MM.1S (cell line): ENCODE results near the gene CREB1.

Source experiments
- DNase-seq: peaks from one replicate; pipeline ENCODE4 v3.0.0-alpha.2; 2015
- H2AFZ ChIP-seq: fragments of 300-600 bp; sonication (generic); 2 replicates; pipeline ENCODE4 v1.6.0; 2016; ENCODE audit warnings: antibody characterized with exemption, low read length
- H3F3A ChIP-seq: fragments of 300-600 bp; sonication (generic); 2 replicates; pipeline ENCODE4 v1.6.1; 2016; ENCODE audit warnings: mild to moderate bottlenecking, antibody characterized with exemption, low read length, moderate library complexity, mixed read lengths; ENCODE audit not compliant: insufficient read depth
- H3K27ac ChIP-seq: fragments of 300-600 bp; sonication (generic); 2 replicates; pipeline ENCODE4 v1.5.1; 2016; ENCODE audit warnings: mild to moderate bottlenecking, low read length
- H3K27me3 ChIP-seq: fragments of 300-600 bp; sonication (generic); replicated peaks from 2 replicates; pipeline ENCODE4 v1.6.0; 2016; ENCODE audit warnings: low read length; ENCODE audit not compliant: insufficient read depth
- H3K36me3 ChIP-seq: fragments of 300-600 bp; sonication (generic); replicated peaks from 2 replicates; pipeline ENCODE4 v1.6.1; 2016; ENCODE audit warnings: mild to moderate bottlenecking, low read length, mixed read lengths; ENCODE audit not compliant: insufficient read depth
- H3K4me1 ChIP-seq: fragments of 300-600 bp; sonication (generic); 2 replicates; pipeline ENCODE4 v1.6.1; 2016; ENCODE audit warnings: low read length, mixed read lengths
- H3K4me2 ChIP-seq: fragments of 300-600 bp; sonication (generic); 2 replicates; pipeline ENCODE4 v1.6.0; 2016; ENCODE audit warnings: low read depth, low read length
- H3K4me3 ChIP-seq: fragments of 300-600 bp; sonication (generic); 2 replicates; pipeline ENCODE4 v1.5.1; 2016; ENCODE audit warnings: low read length, mixed read lengths
- H3K79me2 ChIP-seq: fragments of 300-600 bp; sonication (generic); 2 replicates; pipeline ENCODE4 v1.6.1; 2016; ENCODE audit warnings: mixed run types, low read length, mixed read lengths
- H3K9ac ChIP-seq: fragments of 300-600 bp; sonication (generic); 2 replicates; pipeline ENCODE4 v1.6.1; 2016; ENCODE audit warnings: low read length, mixed read lengths
- H3K9me2 ChIP-seq: fragments of 300-600 bp; sonication (generic); replicated peaks from 2 replicates; pipeline ENCODE4 v1.6.1; 2016; ENCODE audit warnings: mild to moderate bottlenecking, low read length, mixed read lengths; ENCODE audit not compliant: insufficient read depth
- H3K9me3 ChIP-seq: fragments of 300-600 bp; sonication (generic); replicated peaks from 2 replicates; pipeline ENCODE4 v1.6.1; 2016; ENCODE audit warnings: mild to moderate bottlenecking, low read length, mixed read lengths; ENCODE audit not compliant: insufficient read depth
- H4K20me1 ChIP-seq: fragments of 300-600 bp; sonication (generic); 2 replicates; pipeline ENCODE4 v1.6.1; 2016; ENCODE audit warnings: mild to moderate bottlenecking, low read length, moderate library complexity, mixed read lengths; ENCODE audit not compliant: insufficient read depth
- EZH2 ChIP-seq: fragments of 300-600 bp; sonication (generic); optimal IDR thresholded peaks from 2 replicates; pipeline ENCODE3; 2017; ENCODE audit warnings: low read depth, mild to moderate bottlenecking, antibody characterized with exemption, low read length, mixed read lengths
- EZH2phosphoT487 ChIP-seq: fragments of 300-600 bp; sonication (generic); IDR thresholded peaks from 2 replicates; pipeline ENCODE4 v1.6.1; 2018; ENCODE audit warnings: antibody characterized with exemption, low read length
- TF ChIP-seq, protein P1 (sequence below): fragments of 300-600 bp; sonication (generic); IDR thresholded peaks from 2 replicates; pipeline ENCODE4 v1.5.1; 2016; ENCODE audit warnings: antibody characterized with exemption, low read length, mixed read lengths

CREB1 gene

DNA sequence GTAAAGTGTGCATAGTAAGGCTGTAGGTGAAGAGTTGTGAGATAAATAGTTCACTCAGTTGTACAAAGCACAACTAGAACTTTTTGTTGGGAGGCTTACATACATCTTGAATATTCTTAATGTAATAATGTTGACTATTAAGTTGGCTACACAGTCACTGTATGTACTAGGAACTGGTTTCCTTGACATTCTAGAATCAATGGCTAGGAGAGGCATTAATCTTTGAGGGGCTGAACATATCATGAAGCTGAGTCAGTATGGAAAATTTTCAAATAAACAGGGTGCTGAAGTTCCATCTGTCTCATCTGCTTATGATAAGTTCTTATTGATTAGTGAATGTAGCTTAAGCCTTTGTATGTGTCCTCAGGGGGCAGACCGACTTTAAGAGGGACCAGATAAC is 72.0 kb downstream of the CREB1 start:
- H3K4me3 ChIP-seq: no peak overlapping the region
- no peak overlapping the region for H3K9ac ChIP-seq
- no peak overlapping the region for H3K4me2 ChIP-seq
- no peak overlapping the region for H2AFZ ChIP-seq
- no peak overlapping the region for H3K27ac ChIP-seq
- H3K27me3 ChIP-seq: no peaks in the 10 kb centered on the region
- no peaks in the 10 kb centered on the region for H3K4me1 ChIP-seq
- no peaks in the 10 kb centered on the region for H3K9me3 ChIP-seq
- TF ChIP-seq, protein P1, sequence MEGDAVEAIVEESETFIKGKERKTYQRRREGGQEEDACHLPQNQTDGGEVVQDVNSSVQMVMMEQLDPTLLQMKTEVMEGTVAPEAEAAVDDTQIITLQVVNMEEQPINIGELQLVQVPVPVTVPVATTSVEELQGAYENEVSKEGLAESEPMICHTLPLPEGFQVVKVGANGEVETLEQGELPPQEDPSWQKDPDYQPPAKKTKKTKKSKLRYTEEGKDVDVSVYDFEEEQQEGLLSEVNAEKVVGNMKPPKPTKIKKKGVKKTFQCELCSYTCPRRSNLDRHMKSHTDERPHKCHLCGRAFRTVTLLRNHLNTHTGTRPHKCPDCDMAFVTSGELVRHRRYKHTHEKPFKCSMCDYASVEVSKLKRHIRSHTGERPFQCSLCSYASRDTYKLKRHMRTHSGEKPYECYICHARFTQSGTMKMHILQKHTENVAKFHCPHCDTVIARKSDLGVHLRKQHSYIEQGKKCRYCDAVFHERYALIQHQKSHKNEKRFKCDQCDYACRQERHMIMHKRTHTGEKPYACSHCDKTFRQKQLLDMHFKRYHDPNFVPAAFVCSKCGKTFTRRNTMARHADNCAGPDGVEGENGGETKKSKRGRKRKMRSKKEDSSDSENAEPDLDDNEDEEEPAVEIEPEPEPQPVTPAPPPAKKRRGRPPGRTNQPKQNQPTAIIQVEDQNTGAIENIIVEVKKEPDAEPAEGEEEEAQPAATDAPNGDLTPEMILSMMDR: no peak
- no peak for TF ChIP-seq EZH2
- TF ChIP-seq EZH2phosphoT487: no peak
- no peak for DNase-seq
- no peaks in the 10 kb centered on the region for H3F3A ChIP-seq
- no peaks in the 10 kb centered on the region; the same call in 1 of the 2 replicates for H3K36me3 ChIP-seq
- no peaks in the 10 kb centered on the region for H3K9me2 ChIP-seq
- H4K20me1 ChIP-seq: no peaks in the 10 kb centered on the region
- no peaks in the 10 kb centered on the region for H3K79me2 ChIP-seq

DNA sequence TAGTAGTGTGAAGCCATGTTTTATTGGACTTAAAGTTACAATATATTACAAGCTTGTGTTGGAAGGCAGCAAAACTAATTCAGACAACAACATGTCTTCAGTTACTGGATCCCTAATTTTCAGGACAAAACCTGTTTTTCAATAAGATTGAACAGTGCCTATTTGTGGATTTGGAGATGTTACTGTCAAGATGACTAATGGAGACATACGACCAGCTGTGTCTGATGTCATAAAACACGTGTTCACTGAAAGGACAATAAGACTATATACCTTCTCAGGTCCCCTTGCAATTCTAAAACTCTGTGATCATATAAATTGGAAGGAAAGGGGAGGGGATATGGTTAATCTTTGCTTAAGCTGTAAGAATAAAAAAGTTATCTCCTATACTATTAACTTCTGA is 73.7 kb downstream of the CREB1 start:
- no peaks in the 10 kb centered on the region for H3K9me2 ChIP-seq
- no peak overlapping the region for H3K4me2 ChIP-seq
- no peak for TF ChIP-seq EZH2phosphoT487
- TF ChIP-seq, protein P1: no peak
- no peak for TF ChIP-seq EZH2
- DNase-seq: no peak
- no peaks in the 10 kb centered on the region for H3K27me3 ChIP-seq
- H3K4me3 ChIP-seq: no peak overlapping the region
- H3K9me3 ChIP-seq: no peaks in the 10 kb centered on the region
- H4K20me1 ChIP-seq: no peaks in the 10 kb centered on the region
- no peak overlapping the region for H3K9ac ChIP-seq
- H3K79me2 ChIP-seq: no peaks in the 10 kb centered on the region
- H3K4me1 ChIP-seq: no peaks in the 10 kb centered on the region
- H3K36me3 ChIP-seq: no peaks in the 10 kb centered on the region
- H2AFZ ChIP-seq: no peak overlapping the region
- no peaks in the 10 kb centered on the region for H3F3A ChIP-seq
- H3K27ac ChIP-seq: no peak overlapping the region

DNA sequence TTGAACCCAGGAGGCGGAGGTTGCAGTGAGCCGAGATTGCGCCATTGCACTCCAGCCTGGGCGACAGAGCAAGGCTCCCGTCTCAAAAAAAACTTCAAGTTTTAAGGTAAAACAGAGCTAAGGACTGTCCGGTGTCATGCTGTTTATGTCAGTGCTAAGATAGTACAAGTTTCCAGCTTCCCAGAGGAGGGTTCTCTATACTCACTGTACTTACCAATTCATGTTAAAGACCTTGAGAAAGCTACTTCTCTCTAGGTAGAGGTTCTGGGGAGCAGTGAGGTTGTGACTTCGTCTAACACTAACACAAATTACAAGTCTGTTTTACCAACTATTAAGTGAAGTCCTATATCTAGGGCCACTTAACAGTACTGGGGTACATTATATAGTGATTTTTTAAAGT is 76.6 kb downstream of the CREB1 start:
- Histone ChIP-seq H3K79me2 (no peaks in the 10 kb centered on the region), H3K4me3 (no peak overlapping the region), H3K9me3 (no peaks in the 10 kb centered on the region), H3K4me1 (no peaks in the 10 kb centered on the region), H4K20me1 (no peaks in the 10 kb centered on the region), H3K4me2 (no peak overlapping the region), H2AFZ (no peak overlapping the region), H3K9me2 (no peaks in the 10 kb centered on the region), H3K36me3 (no peaks in the 10 kb centered on the region), H3K27me3 (no peaks in the 10 kb centered on the region), H3K9ac (no peak overlapping the region), H3F3A (no peaks in the 10 kb centered on the region), H3K27ac (no peak overlapping the region)
- TF ChIP-seq, protein P1: no peak
- TF ChIP-seq EZH2phosphoT487: no peak
- no peak for TF ChIP-seq EZH2
- DNase-seq: no peak
